NCI-H82 treated with DMSO at 0.1 percent for 48 hours (cell line): Measurements from ENCODE around the gene UCN3.
"Not testable (repeated sequence)": the region's sequence is repeated elsewhere in the genome, so short reads cannot be mapped to it uniquely, and the experiment has no call there.

Source experiments
- DNase-seq: peaks from one replicate; lab custom pipeline; 2025; ENCODE audit not compliant: unreplicated experiment; lab: John Stamatoyannopoulos, UW

The UCN3 gene

GRCh38 chr10:5365928-5366327 is 1.2 kb downstream of the UCN3 start:
- DNase-seq = no peak

GRCh38 chr10:5369362-5370158 is 4.8 kb downstream of the UCN3 start:
- DNase-seq = no peak

GRCh38 chr10:5370493-5371352 is 6.0 kb downstream of the UCN3 start:
- DNase-seq = no peak

- no peak for DNase-seq
These were observed 8.5 kb downstream of the UCN3 start for GRCh38 chr10:5373307-5373706.

- no peak for DNase-seq
These were observed 9.3 kb downstream of the UCN3 start for GRCh38 chr10:5373891-5374611.

- DNase-seq = no peak
These were observed 11.7 kb downstream of the UCN3 start for GRCh38 chr10:5376450-5376849.

GRCh38 chr10:5379202-5379601 is 14.4 kb downstream of the UCN3 start:
- DNase-seq = not testable (repeated sequence)

- not testable (repeated sequence) for DNase-seq
These were observed 15.6 kb downstream of the UCN3 start for GRCh38 chr10:5380395-5380794.

GRCh38 chr10:5381187-5381586 is 16.4 kb downstream of the UCN3 start:
- DNase-seq = no peak

- no peak for DNase-seq
These were observed 20.5 kb downstream of the UCN3 start for GRCh38 chr10:5385224-5385623.

GRCh38 chr10:5387169-5387568 is 22.4 kb downstream of the UCN3 start:
- DNase-seq = no peak

GRCh38 chr10:5390607-5391205 is 25.9 kb downstream of the UCN3 start:
- DNase-seq = no peak

- DNase-seq = no peak
These were observed 27.0 kb downstream of the UCN3 start for GRCh38 chr10:5391790-5392189.

GRCh38 chr10:5393529-5393928 is 28.8 kb downstream of the UCN3 start:
- no peak for DNase-seq

- DNase-seq = no peak
These were observed 30.4 kb downstream of the UCN3 start for GRCh38 chr10:5395168-5395567.

- no peak for DNase-seq
These were observed 32.0 kb downstream of the UCN3 start for GRCh38 chr10:5396556-5397300.

- DNase-seq = no peak
These were observed 34.6 kb downstream of the UCN3 start for GRCh38 chr10:5399332-5399731.

- no peak for DNase-seq
These were observed 35.9 kb downstream of the UCN3 start for GRCh38 chr10:5400468-5401240.

- DNase-seq = no peak
These were observed 38.0 kb downstream of the UCN3 start for GRCh38 chr10:5402798-5403197.
